ENCODE results near the gene CCDC116.
"Not testable (repeated sequence)": the region's sequence is repeated elsewhere in the genome, so short reads cannot be mapped to it uniquely, and the experiment has no call there.

CCDC116 gene

GRCh38 chr22:21609556-21610157 is 22.9 kb upstream of the CCDC116 start:
- DNase-seq: not testable (repeated sequence)

GRCh38 chr22:21611210-21611977 is 21.2 kb upstream of the CCDC116 start:
- no peak for DNase-seq

DNA sequence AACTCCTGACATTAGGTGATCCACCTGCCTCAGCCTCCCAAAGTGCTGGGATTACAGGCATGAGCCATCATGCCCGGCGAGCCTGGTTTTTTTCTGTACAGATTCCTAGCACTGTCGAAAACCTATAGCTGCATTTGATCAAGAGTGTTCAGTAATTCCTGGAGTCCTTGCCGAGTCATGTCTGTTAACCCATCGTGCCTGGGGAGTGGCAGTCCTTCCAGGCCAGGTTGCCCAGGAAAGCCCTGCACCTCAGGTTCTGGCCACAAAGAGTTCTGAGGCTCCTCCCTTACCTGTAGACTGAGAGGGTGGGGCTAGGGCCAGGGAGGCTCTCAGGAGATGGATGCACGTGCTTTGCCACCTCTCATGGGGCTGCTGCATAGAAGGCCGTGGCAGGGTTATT is 19.7 kb upstream of the CCDC116 start:
- DNase-seq: no peak

DNA sequence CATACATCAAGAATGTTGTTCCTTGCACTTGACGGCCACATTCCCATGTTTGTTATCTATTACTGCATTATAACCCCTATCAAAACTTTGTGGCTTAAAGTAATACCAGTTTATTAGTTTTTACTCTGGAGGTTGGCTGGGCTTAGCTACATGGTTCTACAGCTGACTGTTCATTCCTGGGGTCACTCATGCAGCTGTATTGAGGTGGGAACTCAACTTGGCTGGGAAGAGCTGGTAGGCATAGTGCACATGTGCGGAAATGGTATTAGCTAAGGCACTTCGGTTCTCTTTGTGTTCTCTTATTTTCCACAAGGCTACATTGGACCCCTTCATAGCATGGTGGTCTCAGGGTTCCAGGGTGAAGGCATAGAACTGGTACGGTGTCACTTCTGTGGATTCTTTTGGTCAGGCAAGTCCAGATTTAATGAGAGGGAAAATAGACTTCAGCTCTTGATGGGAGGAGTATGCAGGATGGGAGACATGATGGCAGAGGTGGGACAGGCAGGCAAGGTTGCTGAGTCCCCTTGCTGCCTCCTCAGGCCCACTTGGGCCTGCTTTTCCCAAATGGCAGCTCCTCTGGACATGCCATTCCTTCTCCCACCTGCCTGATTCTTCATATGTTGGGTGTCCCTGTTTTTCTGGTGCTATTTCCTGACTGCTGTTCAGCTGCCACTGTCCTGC is 18.9 kb upstream of the CCDC116 start:
- no peak for DNase-seq

DNA sequence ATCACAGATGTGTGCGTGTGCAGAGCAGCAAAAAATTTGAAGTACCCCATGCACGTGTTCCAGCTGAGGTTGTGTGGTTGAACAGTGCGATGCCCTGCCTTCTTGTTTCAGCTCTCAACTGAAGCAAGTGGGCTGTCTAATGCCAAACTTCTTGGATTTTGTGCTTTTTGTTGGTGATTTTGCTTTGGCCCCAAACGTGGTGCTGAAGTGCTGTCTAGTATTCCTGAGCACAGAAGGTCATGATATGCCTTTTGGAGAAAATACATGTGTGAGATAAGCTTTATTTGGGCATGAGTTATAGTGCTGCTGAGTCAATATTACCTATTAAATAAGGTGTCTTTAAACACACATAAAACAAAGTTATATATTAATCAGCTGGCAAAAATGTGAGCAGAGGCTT is 16.8 kb upstream of the CCDC116 start:
- DNase-seq: no peak

DNA sequence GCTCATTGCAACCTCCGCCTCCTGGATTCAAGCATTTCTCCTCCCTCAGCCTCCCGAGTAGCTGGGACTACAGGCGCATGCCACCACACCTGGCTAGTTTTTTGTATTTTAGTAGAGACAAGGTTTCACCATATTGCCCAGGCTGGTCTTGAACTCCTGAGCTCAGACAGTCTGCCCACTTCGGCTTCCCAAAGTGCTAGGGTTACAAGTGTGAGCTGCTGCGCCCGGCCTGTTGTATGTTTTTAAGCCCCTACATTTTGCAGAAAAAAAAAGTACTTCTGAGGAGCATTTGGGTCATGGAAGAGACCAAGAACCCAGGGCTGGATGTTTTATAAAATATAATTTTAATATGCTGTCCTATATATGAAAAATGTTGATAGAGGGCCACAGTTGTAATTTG is 15.2 kb upstream of the CCDC116 start:
- not testable (repeated sequence) for DNase-seq

GRCh38 chr22:21621025-21621424 is 11.5 kb upstream of the CCDC116 start:
- no peak for DNase-seq

DNA sequence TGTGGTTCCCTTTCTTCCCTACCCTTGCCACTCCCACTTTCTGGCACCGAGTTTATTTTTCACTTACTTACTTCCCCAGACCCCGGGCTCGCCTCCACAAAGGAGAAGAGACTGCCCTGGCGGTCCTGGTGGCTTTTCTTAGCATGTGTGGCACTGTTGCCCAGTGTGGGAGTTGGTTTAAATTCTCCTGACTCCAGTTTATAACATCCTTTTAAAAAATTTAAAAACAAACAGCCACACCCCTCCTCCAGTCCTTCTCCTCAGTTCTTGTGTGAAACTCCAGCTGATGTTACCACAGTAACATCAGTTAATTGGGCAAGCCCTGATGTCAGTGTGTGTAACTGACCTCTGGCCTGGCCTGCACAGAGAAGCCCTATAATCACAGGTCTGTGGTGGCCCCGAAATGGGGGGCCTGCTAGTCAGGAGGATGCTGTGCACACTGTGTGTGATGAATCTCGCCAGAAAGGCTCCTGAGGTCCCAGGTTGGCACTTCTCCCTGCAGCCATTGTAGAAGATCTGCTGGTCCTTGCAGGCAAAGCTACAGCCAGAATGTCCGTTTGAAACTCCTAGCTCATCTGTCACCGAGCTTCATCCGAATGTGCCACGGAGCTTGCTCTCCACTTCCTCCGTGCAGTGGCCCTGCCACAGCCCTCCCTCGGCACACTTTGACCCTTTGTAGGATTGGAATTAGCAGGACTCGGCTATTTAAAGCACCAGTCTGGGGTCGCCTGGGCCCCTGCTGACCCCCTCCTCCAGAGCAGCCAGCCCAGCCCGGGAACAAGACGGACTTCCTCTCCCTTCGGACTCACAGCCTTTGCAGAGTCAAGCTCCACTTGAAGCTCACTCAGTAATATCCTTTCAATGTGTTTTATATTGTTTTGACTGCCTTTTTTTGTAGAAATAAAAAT is 10.3 kb upstream of the CCDC116 start:
- no peak for DNase-seq

- no peak for DNase-seq
Observed at GRCh38 chr22:21622919-21623647, 9.5 kb upstream of the CCDC116 start.

- no peak for DNase-seq
Observed at GRCh38 chr22:21623648-21623970, 9.0 kb upstream of the CCDC116 start.

DNA sequence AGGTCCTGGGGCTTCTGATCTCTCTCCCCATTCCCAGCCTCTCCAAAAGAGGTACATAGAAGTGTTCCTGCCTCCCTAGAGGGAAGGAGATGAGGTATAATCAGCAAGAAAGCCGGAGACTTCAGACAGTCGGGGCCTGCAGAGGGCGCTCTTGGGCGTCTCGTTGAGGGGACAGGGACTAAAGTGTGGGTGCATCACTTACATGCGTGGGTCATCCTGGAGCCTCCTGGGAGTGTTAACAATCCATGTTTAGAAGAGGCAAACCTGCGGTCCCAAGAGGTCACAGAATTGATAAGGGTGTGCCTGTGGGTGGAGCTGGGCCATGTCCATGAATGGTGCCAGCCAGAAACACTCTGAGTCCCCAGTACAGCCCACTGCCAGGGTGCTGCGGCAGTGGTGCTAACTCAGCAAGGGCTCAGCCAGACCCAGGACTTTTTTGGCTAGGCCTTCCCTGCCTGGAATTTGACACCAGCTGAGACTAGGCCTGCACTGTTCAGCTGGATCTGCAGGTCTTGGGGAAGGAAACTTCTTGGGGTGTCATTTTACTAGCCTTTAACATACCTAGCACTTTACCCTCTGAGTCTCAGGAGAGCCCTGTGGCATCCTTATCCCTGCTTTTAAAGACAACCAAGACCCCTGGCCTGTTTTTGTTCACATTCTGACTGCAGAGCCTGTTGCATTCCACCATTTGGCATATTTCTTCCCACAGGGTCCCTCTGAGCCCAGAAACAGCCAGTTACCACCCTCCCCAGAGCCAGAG is 8.3 kb upstream of the CCDC116 start:
- DNase-seq: no peak

DNA sequence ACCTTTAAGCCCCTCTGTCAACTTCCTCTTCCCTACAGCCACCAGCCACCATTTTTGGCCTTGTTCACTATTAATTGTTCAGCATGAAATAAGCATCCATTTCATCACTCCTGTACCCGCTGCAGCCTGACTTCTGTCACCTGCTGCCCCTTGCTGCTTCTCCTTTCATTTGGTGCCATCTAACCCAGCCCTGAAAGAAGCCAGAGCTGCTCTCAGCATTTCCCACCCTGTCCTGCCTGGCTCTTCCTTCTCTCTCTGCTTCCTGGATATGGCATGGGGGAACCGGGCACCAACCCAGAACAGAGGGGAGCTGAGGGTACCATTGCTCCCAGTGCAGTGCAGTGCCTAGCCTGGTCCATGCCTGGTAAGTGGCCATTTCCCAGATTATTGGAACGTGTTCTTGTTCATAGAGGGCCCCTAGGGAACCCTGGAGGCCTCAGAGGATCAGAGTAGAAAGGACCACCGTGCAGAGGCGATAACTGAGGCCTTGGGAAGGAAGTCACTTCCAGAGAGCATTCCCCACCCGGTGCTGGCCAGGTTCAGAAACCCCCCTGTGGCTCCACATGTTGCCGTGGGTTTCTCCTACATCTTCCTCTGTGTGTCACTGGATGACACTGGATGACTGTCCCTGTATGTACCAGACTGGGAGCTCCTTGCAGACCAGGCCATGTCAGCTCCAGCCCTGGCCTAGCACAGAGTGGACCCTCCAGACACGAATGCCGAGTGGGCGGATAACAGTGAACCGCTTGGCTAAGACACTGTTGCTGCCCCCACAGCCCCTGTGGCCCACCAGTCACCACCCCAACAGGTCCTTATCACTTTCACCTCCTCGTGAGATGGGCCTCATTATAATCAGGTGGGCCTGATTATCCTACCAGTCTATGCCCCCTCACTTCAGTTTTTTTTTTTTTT is 7.4 kb upstream of the CCDC116 start:
- DNase-seq: no peak

GRCh38 chr22:21626073-21626734 is 6.4 kb upstream of the CCDC116 start:
- DNase-seq: no peak

- no peak for DNase-seq
Observed at GRCh38 chr22:21626735-21627469, 5.7 kb upstream of the CCDC116 start.

DNA sequence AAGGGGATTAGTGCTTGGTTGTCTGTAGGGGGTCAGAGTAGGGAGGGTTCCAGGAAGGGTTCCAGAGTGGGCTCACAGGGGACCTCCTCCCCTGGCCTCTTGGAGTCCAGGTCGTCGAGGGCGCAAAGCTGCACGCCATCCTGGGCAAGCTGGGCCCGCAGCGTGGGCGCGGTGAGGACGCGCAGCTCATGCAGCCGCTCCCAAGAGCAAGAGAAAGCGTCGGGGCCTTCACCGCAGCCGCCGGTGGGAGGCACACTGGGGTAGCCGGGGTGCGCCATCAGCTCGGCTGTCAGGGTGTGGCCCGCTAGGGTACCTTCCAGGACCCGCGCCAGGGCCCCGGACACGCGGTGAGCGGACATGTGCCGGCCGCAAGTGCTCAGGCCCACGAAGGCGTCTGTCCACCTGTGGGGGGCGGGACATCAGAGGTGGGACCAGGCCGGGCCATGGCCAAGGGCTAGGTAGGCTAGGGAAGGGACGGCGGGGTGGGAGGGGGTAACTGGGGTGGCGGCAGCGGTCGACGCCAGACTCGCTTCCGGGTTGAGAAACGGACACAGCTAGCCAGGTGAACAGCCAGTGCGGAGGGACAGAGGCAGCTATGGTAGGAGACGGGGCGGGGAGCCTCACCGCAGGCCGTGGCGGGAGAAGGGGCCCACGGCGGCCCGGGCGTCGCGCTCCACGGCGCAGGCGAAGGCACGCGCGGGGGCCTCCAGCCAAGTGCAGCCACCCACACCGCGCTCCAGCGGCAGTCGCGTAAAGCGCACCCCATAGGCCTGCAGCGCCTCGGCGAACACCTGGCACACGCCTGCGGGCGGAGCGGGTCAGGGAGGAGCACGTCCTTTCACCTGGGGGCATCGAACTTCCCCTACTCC is 3.9 kb upstream of the CCDC116 start:
- DNase-seq: no peak

GRCh38 chr22:21629255-21630149 is 3.1 kb upstream of the CCDC116 start, which contains the start of gene YDJC:
Gene YDJC, minus strand, starts transcription at chr22:21630022. Its CDS starts 8 bp downstream, at chr22:21630014.
- DNase-seq: peak; percentile 92

- no peak for DNase-seq
Observed at GRCh38 chr22:21631025-21631424, 1.5 kb upstream of the CCDC116 start.
